HEK293 (cell line): ENCODE measurements around the gene GLRA2.

Experiments
- ATF2 ChIP-seq: fragments of 450-650 bp; formaldehyde crosslinking; IDR thresholded peaks from 2 replicates; pipeline ENCODE4 v1.5.1; 2016; ENCODE audit warnings: missing biosample characterization, missing genetic modification characterization, low read depth
- KLF8 ChIP-seq: fragments of 450-650 bp; formaldehyde crosslinking; IDR thresholded peaks from 2 replicates; pipeline ENCODE4 v1.5.1; 2016; ENCODE audit warnings: missing biosample characterization, missing genetic modification characterization
- PATZ1 ChIP-seq: fragments of 450-650 bp; formaldehyde crosslinking; IDR thresholded peaks from 2 replicates; pipeline ENCODE4 v1.5.1; 2016; ENCODE audit warnings: missing biosample characterization, missing genetic modification characterization
- SP3 ChIP-seq: fragments of 450-650 bp; formaldehyde crosslinking; IDR thresholded peaks from 2 replicates; pipeline ENCODE4 v1.5.1; 2016; ENCODE audit warnings: missing biosample characterization, missing genetic modification characterization
- YY1 ChIP-seq: fragments of 450-650 bp; formaldehyde crosslinking; IDR thresholded peaks from 2 replicates; pipeline ENCODE4 v1.5.1; 2018; ENCODE audit warnings: missing biosample characterization, missing genetic modification characterization
- ZFP3 ChIP-seq: fragments of 450-650 bp; formaldehyde crosslinking; IDR thresholded peaks from 2 replicates; pipeline ENCODE4 v1.5.1; 2016; ENCODE audit warnings: low read depth, missing biosample characterization, missing genetic modification characterization
- ZNF350 ChIP-seq: fragments of 450-650 bp; formaldehyde crosslinking; IDR thresholded peaks from 2 replicates; pipeline ENCODE4 v1.5.0; 2017; ENCODE audit warnings: missing biosample characterization, mild to moderate bottlenecking, missing genetic modification characterization
- TF ChIP-seq, protein P1 (sequence below): fragments of 450-650 bp; formaldehyde crosslinking; IDR thresholded peaks from 2 replicates; pipeline ENCODE4 v1.5.1; 2016; ENCODE audit warnings: missing biosample characterization, missing genetic modification characterization

GRCh38 chrX:14491689-14492088, 37.6 kb upstream of the GLRA2 start:
- no peak for TF ChIP-seq YY1
- no peak for TF ChIP-seq ZNF350
- no peak for TF ChIP-seq ATF2 (tag by site-specific recombination)
- no peak for TF ChIP-seq ZFP3
- TF ChIP-seq PATZ1 (tag by site-specific recombination) = no peak
- TF ChIP-seq KLF8 (tag by site-specific recombination) = no peak
- TF ChIP-seq, protein P1, sequence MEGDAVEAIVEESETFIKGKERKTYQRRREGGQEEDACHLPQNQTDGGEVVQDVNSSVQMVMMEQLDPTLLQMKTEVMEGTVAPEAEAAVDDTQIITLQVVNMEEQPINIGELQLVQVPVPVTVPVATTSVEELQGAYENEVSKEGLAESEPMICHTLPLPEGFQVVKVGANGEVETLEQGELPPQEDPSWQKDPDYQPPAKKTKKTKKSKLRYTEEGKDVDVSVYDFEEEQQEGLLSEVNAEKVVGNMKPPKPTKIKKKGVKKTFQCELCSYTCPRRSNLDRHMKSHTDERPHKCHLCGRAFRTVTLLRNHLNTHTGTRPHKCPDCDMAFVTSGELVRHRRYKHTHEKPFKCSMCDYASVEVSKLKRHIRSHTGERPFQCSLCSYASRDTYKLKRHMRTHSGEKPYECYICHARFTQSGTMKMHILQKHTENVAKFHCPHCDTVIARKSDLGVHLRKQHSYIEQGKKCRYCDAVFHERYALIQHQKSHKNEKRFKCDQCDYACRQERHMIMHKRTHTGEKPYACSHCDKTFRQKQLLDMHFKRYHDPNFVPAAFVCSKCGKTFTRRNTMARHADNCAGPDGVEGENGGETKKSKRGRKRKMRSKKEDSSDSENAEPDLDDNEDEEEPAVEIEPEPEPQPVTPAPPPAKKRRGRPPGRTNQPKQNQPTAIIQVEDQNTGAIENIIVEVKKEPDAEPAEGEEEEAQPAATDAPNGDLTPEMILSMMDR (tag by site-specific recombination) = no peak
- TF ChIP-seq SP3 = no peak
